Sigmoid colon (tissue), 7 donors: Measurements from ENCODE around the gene ANTXR1. TPM values are rescaled to one million over a fixed set of nuclear protein-coding genes. Genes with fewer than 3 reads are reported as not detected.
A peak's percentile ranks its signal among the peaks of the same experiment; 100 is the strongest.

Experiments
- DNase-seq: peaks from one replicate; pipeline ENCODE4 v3.0.0-alpha.2; 2019
- H3K27ac ChIP-seq, 4 donors: fragments of 200-600 bp; sonication (generic); one replicate each; pipeline ENCODE4 v1.5.1; 2016 to 2019; ENCODE audit warnings: mild to moderate bottlenecking in 1 of 4
- H3K27me3 ChIP-seq, 3 donors: fragments of 200-600 bp; sonication (generic); one replicate each; pipeline ENCODE4 v1.5.1; 2019; ENCODE audit warnings: mild to moderate bottlenecking in 1 of 3
- H3K36me3 ChIP-seq, 4 donors: fragments of 200-600 bp; sonication (generic); one replicate each; pipeline ENCODE4 v1.5.1; 2016 to 2019
- H3K4me1 ChIP-seq, 4 donors: fragments of 200-600 bp; sonication (generic); one replicate each; pipeline ENCODE4 v1.5.1; 2017 to 2019
- H3K4me3 ChIP-seq, 4 donors: fragments of 200-600 bp; sonication (generic); one replicate each; pipeline ENCODE4 v1.5.1; 2017 to 2019; ENCODE audit warnings: mild to moderate bottlenecking in 2 of 4, moderate library complexity in 1 of 4
- H3K9me3 ChIP-seq, 4 donors: fragments of 200-600 bp in 3 of 4; sonication (generic) in 3 of 4; one replicate each; pipeline versions ENCODE4 v1.5.1 to v1.6.1; 2013 to 2019
- CTCF ChIP-seq, 4 experiments: fragments of 450-650 bp in 3 of 4; fragments of 200-600 bp in 1 of 4; IDR thresholded peaks; one replicate each; pipeline ENCODE4 v1.5.1; 2016 to 2019; ENCODE audit warnings: antibody characterized with exemption in 4 of 4, mild to moderate bottlenecking in 3 of 4, moderate library complexity in 2 of 4
- EP300 ChIP-seq, 4 donors: sonication (generic); formaldehyde crosslinking; IDR thresholded peaks; one replicate each; pipeline ENCODE4 v1.6.1; 2017; ENCODE audit warnings: antibody characterized with exemption in 4 of 4
- POLR2A ChIP-seq, 2 donors: fragments of 450-650 bp; IDR thresholded peaks; one replicate each; pipeline ENCODE4 v1.6.1; 2016; ENCODE audit warnings: antibody characterized with exemption in 2 of 2, mild to moderate bottlenecking in 2 of 2, moderate library complexity in 2 of 2
- POLR2AphosphoS5 ChIP-seq, 4 donors: sonication (generic); formaldehyde crosslinking; IDR thresholded peaks; one replicate each; pipeline ENCODE4 v1.6.1; 2017; ENCODE audit warnings: antibody characterized with exemption in 4 of 4
- WGBS, 2 donors: extraction: QIAGEN DNeasy Blood & Tissue Kit; methylation state at CpG; one replicate each; pipeline ENCODE4 v1.1.7; 2013; 5-methylcytosine and 5-hydroxymethylcytosine counted together
- intact Hi-C: fragments of 100-400 bp; cut with DNase I; formaldehyde crosslinking; loops from one replicate; pipeline ENCODE4 v1.15.1; 2023
- polyA plus RNA-seq, 3 donors: library from polyadenylated mRNA; stranded (reverse); fragments of 200-250 nt; gene quantifications; one replicate each; pipeline ENCODE4 v1.2.3, GENCODE V29; 2013
- total RNA-seq, 4 donors: library from RNA; depleted of rRNA; stranded (reverse); fragments of >200 nt; gene quantifications; one replicate each; pipeline ENCODE4 v1.1.0, GENCODE V29; 2016
- donor health status: healthy with polysubstance abuse.
- donor health status: Bipolar disorder and iron deficiency.
- donor health status: healthy.

Gene ANTXR1
- total and polyA plus RNA-seq, 7 donors, result 3.0 to 79.8 (median 44.6) TPM

GRCh38 chr2:69032336-69032735, 19.4 kb downstream of the ANTXR1 start:
- Histone ChIP-seq H3K4me1 (peaks cover 0 to 31% (median 17%) of the 10 kb centered on the region in 4 donors), H3K27ac (peak overlapping the region in 1 of 4 donors; percentile 21)
- TF ChIP-seq CTCF (IDR thresholded peaks at IDR 0.05) (no peak), EP300 (IDR thresholded peaks at IDR 0.05) (no peak), POLR2A (IDR thresholded peaks at IDR 0.05) (no peak), POLR2AphosphoS5 (IDR thresholded peaks at IDR 0.05) (no peak)

GRCh38 chr2:69033461-69034095, 20.6 kb downstream of the ANTXR1 start:
- intact Hi-C loops, result no loop called here
- 86% methylated on average over 1 of the region's 1 CpG for WGBS, 2 donors

More at GRCh38 chr2:69032336-69032735, 19.4 kb downstream of the ANTXR1 start:
- Histone ChIP-seq H3K9me3 (no peaks in the 10 kb centered on the region), H3K36me3 (no peaks in the 10 kb centered on the region), H3K4me3 (no peak overlapping the region), H3K27me3 (no peaks in the 10 kb centered on the region)
- DNase-seq, result no peak
- intact Hi-C loops, result no loop called here
- 65 to 79% methylated on average over 6 of the region's 6 CpGs for WGBS, 2 donors

GRCh38 chr2:69034122-69034521, 21.1 kb downstream of the ANTXR1 start:
- Histone ChIP-seq H3K4me1 (peaks cover 0 to 31% (median 17%) of the 10 kb centered on the region in 4 donors), H3K27ac (peak overlapping the region in 1 of 4 donors; percentile 14), H3K4me3 (no peak overlapping the region), H3K36me3 (no peaks in the 10 kb centered on the region), H3K9me3 (no peaks in the 10 kb centered on the region), H3K27me3 (no peaks in the 10 kb centered on the region)
- DNase-seq, result no peak
- TF ChIP-seq CTCF (IDR thresholded peaks at IDR 0.05), result no peak
- intact Hi-C loops, result no loop called here

More at GRCh38 chr2:69033461-69034095, 20.6 kb downstream of the ANTXR1 start:
- no peak overlapping the region for H3K4me3 ChIP-seq
- peak overlapping the region in 1 of 4 donors; percentile 14 for H3K27ac ChIP-seq
- no peak for DNase-seq
- H3K27me3 ChIP-seq, result no peaks in the 10 kb centered on the region
- H3K36me3 ChIP-seq, result no peaks in the 10 kb centered on the region
- no peak for TF ChIP-seq POLR2A (IDR thresholded peaks at IDR 0.05)
- TF ChIP-seq CTCF (IDR thresholded peaks at IDR 0.05), result no peak
- TF ChIP-seq EP300 (IDR thresholded peaks at IDR 0.05), result no peak
- TF ChIP-seq POLR2AphosphoS5 (IDR thresholded peaks at IDR 0.05), result no peak
- H3K4me1 ChIP-seq, result peaks cover 0 to 31% (median 17%) of the 10 kb centered on the region in 4 donors
- H3K9me3 ChIP-seq, result no peaks in the 10 kb centered on the region

- intact Hi-C loops, result no loop called here
- Histone ChIP-seq H3K9me3 (no peaks in the 10 kb centered on the region), H3K27ac (no peak overlapping the region), H3K4me3 (no peak overlapping the region), H3K27me3 (no peaks in the 10 kb centered on the region), H3K36me3 (peaks cover 0 to under 1% (median 0%) of the 10 kb centered on the region in 4 donors), H3K4me1 (peaks cover 0 to 31% (median 17%) of the 10 kb centered on the region in 4 donors)
- TF ChIP-seq POLR2A (IDR thresholded peaks at IDR 0.05) (no peak), CTCF (IDR thresholded peaks at IDR 0.05) (no peak), EP300 (IDR thresholded peaks at IDR 0.05) (no peak)
- DNase-seq, result no peak
- 91 to 92% methylated on average over 3 of the region's 3 CpGs for WGBS, 2 donors
Observed at GRCh38 chr2:69034845-69035244, 21.9 kb downstream of the ANTXR1 start.

- H3K4me3 ChIP-seq, result no peak overlapping the region
- 89 to 91% methylated on average over 4 of the region's 4 CpGs for WGBS, 2 donors
- TF ChIP-seq POLR2A (IDR thresholded peaks at IDR 0.05) (no peak), POLR2AphosphoS5 (IDR thresholded peaks at IDR 0.05) (no peak), EP300 (IDR thresholded peaks at IDR 0.05) (no peak), CTCF (IDR thresholded peaks at IDR 0.05) (no peak)
- H3K4me1 ChIP-seq, result peaks cover 0 to 21% (median 13%) of the 10 kb centered on the region in 4 donors
- peaks cover 0 to 10% (median 0%) of the 10 kb centered on the region in 4 donors for H3K36me3 ChIP-seq
- intact Hi-C loops, result no loop called here
- no peaks in the 10 kb centered on the region for H3K27me3 ChIP-seq
- H3K9me3 ChIP-seq, result no peaks in the 10 kb centered on the region
- no peak for DNase-seq
- no peak overlapping the region for H3K27ac ChIP-seq
Observed at GRCh38 chr2:69036926-69037325, 23.9 kb downstream of the ANTXR1 start.
